Measurements from ENCODE around the gene ATAD1. TPM values are rescaled to one million over a fixed set of nuclear protein-coding genes. Genes with fewer than 3 reads are reported as not detected.

ATAD1 gene, protein sequence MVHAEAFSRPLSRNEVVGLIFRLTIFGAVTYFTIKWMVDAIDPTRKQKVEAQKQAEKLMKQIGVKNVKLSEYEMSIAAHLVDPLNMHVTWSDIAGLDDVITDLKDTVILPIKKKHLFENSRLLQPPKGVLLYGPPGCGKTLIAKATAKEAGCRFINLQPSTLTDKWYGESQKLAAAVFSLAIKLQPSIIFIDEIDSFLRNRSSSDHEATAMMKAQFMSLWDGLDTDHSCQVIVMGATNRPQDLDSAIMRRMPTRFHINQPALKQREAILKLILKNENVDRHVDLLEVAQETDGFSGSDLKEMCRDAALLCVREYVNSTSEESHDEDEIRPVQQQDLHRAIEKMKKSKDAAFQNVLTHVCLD
- total RNA-seq (10 to 100 TPM; 38.6 to 84.6 (median 52.6) TPM), polyA plus RNA-seq (10 to 100 TPM; 43.7 to 73.5 (median 58.5) TPM)
- long read RNA-seq, donor 1, full-length matches to known transcripts: 14 of 55 reads
- long read RNA-seq, donor 1, partial matches to known transcripts: 1 of 55 reads
- long read RNA-seq, donor 1, other reads (novel, unspliced or antisense): 40 of 55 reads
- long read RNA-seq, donor 2, full-length matches to known transcripts: 48 of 156 reads
- long read RNA-seq, donor 2, partial matches to known transcripts: 4 of 156 reads
- long read RNA-seq, donor 2, other reads (novel, unspliced or antisense): 104 of 156 reads

DNA sequence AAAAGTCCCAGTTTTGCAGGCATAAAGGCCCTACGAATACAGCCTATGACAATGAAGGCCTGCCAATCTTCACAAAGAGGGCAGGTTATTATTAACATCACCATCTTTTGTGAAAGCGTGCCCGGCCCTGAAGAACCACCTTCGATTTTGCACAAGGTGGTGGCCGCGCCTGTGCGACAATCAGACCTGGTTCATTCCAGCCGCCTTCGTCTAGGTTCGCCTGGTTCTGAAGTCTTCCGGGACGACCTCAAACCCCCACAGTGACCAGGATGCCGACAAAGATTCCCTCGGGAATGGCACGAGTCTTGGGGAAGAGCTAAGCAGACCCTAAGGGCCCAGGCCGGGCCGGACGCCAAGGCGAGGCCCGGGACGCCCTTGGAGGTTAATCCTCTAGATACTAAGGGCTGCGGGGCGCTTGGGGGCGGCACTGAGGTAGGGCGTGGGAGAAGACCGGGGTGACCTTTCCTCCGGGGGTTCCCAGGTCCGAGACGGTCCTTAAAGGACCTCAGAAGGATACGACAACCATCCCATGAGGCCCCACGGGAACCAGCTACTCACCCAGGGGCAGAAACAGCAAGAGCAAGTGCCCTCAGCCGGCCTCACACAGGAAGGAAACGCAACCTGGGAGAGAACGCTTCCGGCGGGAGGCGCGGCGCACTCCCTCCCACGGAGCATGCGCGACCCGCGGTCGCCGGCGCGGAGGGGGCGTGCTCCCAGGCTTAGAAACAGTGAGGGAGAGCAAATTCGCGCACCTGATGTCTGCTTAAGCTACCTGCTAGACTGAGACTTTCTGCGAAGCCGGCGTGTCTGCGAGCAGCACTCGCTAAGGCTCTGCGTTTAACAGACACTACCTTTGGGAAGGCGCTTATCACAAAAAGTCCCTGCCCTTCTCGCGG, at the start of gene ATAD1:
Gene ATAD1 (minus strand): TSS at position 618 of the 896 bp plus-strand sequence. CDS start 3,627 bp downstream, outside the sequence.
- TF ChIP-seq, protein P1, sequence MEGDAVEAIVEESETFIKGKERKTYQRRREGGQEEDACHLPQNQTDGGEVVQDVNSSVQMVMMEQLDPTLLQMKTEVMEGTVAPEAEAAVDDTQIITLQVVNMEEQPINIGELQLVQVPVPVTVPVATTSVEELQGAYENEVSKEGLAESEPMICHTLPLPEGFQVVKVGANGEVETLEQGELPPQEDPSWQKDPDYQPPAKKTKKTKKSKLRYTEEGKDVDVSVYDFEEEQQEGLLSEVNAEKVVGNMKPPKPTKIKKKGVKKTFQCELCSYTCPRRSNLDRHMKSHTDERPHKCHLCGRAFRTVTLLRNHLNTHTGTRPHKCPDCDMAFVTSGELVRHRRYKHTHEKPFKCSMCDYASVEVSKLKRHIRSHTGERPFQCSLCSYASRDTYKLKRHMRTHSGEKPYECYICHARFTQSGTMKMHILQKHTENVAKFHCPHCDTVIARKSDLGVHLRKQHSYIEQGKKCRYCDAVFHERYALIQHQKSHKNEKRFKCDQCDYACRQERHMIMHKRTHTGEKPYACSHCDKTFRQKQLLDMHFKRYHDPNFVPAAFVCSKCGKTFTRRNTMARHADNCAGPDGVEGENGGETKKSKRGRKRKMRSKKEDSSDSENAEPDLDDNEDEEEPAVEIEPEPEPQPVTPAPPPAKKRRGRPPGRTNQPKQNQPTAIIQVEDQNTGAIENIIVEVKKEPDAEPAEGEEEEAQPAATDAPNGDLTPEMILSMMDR (IDR thresholded peaks at IDR 0.05): no peak
- peak within 1 kb of the TSS; percentile 75 for H3K4me3 ChIP-seq
- 0% methylated on average over 60 of the region's 60 CpGs for WGBS, 3 donors
- ATAC-seq: peak; percentile 97 to 98 (median 98)
- intact Hi-C loops (cut with DNase I): no loop called here
- H3K36me3 ChIP-seq (ENCODE audit: insufficient read depth in 1 of 2, low read depth in 1 of 2): peaks cover 0 to 10% of the 10 kb centered on the region in 2 donors
- no peaks in the 10 kb centered on the region for H3K27me3 ChIP-seq (ENCODE audit: insufficient read depth in 3 of 3, low read length in 2 of 3)
- H3K27ac ChIP-seq: peak within 1 kb of the TSS; percentile 91
- DNase-seq: peak; percentile 84 to 91
- no peaks in the 10 kb centered on the region for H3K9me3 ChIP-seq
- H3K4me1 ChIP-seq: peaks cover 26% of the 10 kb centered on the region

DNA sequence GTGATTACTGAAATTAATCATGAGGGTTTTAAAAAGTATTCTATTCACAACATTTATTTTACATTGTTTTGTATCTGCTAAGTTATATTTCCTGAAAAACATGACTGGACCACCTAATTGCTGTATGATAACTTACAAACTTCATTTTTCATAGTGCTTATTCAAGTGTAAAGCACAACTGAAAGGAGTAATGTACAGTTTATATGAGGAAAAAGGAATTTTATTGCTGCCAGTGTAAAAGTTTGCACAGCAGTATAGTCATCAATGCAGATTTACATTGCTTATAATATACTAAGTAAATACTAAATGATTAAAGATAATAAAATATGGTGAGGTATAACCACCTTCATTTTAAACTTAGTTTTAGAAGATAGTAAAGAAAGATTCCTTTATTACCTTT, 49.4 kb upstream of the ATAD1 start:
- intact Hi-C loops (cut with DNase I): loop anchor here in 1 of 2 donors (5.0 to 10.0 kb wide), 2 partner anchors 60 to 377 kb away; no protein-coding TSS in a partner anchor
- Histone ChIP-seq H3K9me3 (no peaks in the 10 kb centered on the region), H3K27ac (peak overlapping the region; percentile 94), H3K36me3 (ENCODE audit: insufficient read depth in 1 of 2, low read depth in 1 of 2) (no peaks in the 10 kb centered on the region), H3K4me3 (peak overlapping the region; percentile 77), H3K4me1 (peaks cover 42% of the 10 kb centered on the region), H3K27me3 (ENCODE audit: insufficient read depth in 3 of 3, low read length in 2 of 3) (no peaks in the 10 kb centered on the region)
- DNase-seq (no peak), ATAC-seq (no peak)
- TF ChIP-seq, protein P1 (IDR thresholded peaks at IDR 0.05): no peak

DNA sequence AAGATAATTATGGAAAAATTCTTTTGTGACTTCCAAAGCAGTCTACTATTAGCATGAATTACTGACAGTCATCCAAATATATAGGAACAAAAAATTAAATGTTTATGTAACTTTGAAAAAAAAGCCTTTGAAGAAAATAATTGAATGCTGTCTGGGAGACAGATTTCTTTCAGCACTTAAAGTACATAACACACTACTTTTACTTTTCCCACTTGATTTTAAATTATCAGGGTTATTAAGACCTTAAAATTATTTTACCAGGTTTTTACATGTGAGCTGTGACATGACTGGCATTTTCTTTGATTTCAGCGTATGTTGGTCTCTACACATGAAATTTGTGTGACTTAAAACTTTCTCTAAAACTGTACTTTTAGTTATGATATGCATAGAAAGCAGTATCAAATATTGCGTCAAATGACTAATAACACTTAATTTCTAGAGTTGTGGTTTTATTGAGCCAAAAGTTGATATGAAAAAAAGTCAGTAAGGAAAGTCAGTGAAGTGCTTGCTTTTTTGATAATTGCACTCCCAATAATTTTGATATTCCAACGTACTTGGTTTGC, 48.5 kb upstream of the ATAD1 start:
- ATAC-seq: no peak
- peak overlapping the region; percentile 77 for H3K4me3 ChIP-seq
- TF ChIP-seq, protein P1 (IDR thresholded peaks at IDR 0.05): no peak
- H3K4me1 ChIP-seq: peaks cover 35% of the 10 kb centered on the region
- no peaks in the 10 kb centered on the region for H3K36me3 ChIP-seq (ENCODE audit: insufficient read depth in 1 of 2, low read depth in 1 of 2)
- 4 to 7% (median 6%) methylated on average over 3 of the region's 3 CpGs for WGBS, 3 donors
- intact Hi-C loops (cut with DNase I): loop anchor here in 1 of 2 donors (5.0 to 10.0 kb wide), 2 partner anchors 61 to 378 kb away; no protein-coding TSS in a partner anchor
- H3K27ac ChIP-seq: peak overlapping the region; percentile 94
- H3K9me3 ChIP-seq: no peaks in the 10 kb centered on the region
- H3K27me3 ChIP-seq (ENCODE audit: insufficient read depth in 3 of 3, low read length in 2 of 3): no peaks in the 10 kb centered on the region
- no peak for DNase-seq

DNA sequence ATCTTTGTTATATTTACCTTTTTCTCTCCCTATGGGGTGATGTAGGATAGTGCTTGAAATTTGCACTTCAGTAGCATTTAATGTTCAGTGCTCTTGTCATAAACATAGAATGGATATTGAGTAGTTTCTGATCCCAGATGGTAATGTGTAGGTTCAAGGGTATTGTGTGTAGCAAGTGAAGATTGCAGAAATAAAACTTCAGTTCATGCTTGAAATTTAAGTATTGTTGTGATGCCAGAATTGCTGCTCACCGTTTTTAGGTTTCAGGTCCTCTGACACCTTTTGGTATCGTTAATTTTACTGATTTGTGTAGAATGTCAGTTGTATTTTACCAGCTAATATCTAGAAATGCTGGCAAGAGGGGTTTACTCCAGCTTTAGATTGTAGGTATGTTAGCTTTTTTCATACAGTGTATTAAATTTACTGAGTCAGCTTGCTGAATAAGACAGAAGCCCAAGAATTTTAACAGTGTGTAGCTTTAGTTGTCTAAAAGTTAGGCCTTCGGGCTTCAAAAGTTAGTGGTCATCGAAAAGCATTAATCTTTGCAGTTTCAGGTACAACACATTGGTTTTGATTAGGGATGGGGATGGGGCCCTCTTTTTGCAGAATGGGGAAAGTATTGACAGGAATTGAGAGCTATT, 47.3 kb upstream of the ATAD1 start:
- TF ChIP-seq, protein P1 (IDR thresholded peaks at IDR 0.05): no peak
- H3K4me1 ChIP-seq: peaks cover 23% of the 10 kb centered on the region
- intact Hi-C loops (cut with DNase I): loop anchor here in 1 of 2 donors (5.0 to 10.0 kb wide), 2 partner anchors 62 to 379 kb away; no protein-coding TSS in a partner anchor

More for the DNA sequence above, 47.3 kb upstream of the ATAD1 start:
- Histone ChIP-seq H3K4me3 (peak overlapping the region; percentile 77), H3K27ac (peak overlapping the region; percentile 94), H3K27me3 (ENCODE audit: insufficient read depth in 3 of 3, low read length in 2 of 3) (no peaks in the 10 kb centered on the region), H3K9me3 (no peaks in the 10 kb centered on the region), H3K36me3 (ENCODE audit: insufficient read depth in 1 of 2, low read depth in 1 of 2) (no peaks in the 10 kb centered on the region)
- ATAC-seq (no peak), DNase-seq (no peak)
- 1 to 3% (median 1%) methylated on average over 4 of the region's 4 CpGs for WGBS, 3 donors

Measured in psoas muscle (tissue), 8 donors.